IMR-90 (cell line): ENCODE results near the gene BCL2L13.

Source experiments
- BHLHE40 ChIP-seq: fragments of 150-350 bp; IDR thresholded peaks from 2 replicates; pipeline ENCODE4 v1.6.1; 2016; ENCODE audit warnings: mild to moderate bottlenecking, low read depth, low read length
- FOS ChIP-seq: fragments of 150-350 bp; IDR thresholded peaks from 2 replicates; pipeline ENCODE4 v1.6.1; 2016; ENCODE audit warnings: low read depth, low read length
- MAZ ChIP-seq: IDR thresholded peaks from 2 replicates; pipeline ENCODE4 v1.6.1; 2012; ENCODE audit warnings: low read depth, mild to moderate bottlenecking, low read length, improper control_type of control experiment, moderate library complexity, borderline replicate concordance
- POLR2A ChIP-seq: IDR thresholded peaks from 2 replicates; pipeline ENCODE4 v1.6.1; 2012; ENCODE audit warnings: mild to moderate bottlenecking, low read depth, low read length
- RAD21 ChIP-seq: IDR thresholded peaks from 2 replicates; pipeline ENCODE4 v1.6.1; 2012; ENCODE audit warnings: low read length, improper control_type of control experiment
- RCOR1 ChIP-seq: IDR thresholded peaks from 2 replicates; pipeline ENCODE4 v1.6.1; 2012; ENCODE audit warnings: mild to moderate bottlenecking, low read length, improper control_type of control experiment; ENCODE audit not compliant: insufficient replicate concordance
- TF ChIP-seq, protein P1 (sequence below): conservative IDR thresholded peaks from 2 replicates; pipeline ENCODE4 v1.5.1; 2012; ENCODE audit warnings: mild to moderate bottlenecking, low read depth, low read length, improper control_type of control experiment

DNA sequence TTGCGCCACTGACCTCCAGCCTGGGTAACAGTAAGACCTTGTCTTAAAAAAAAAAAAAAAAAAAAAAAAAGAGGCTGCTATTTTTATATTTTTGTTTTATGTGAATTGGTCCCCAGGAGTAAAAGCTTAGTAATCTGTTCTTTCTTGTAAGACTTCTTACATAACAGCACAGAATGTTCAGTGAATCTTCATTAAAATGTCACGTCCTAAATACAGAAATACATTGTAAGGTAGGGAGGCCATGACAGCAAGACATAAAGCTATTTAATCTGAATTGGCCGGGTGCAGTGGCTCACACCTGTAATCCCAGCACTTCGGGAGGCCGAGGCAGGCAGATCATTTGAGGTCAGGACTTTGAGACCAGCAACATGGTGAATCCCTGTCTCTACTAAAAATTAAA, 71.5 kb downstream of the BCL2L13 start:
- no peak for TF ChIP-seq FOS
- TF ChIP-seq, protein P1, sequence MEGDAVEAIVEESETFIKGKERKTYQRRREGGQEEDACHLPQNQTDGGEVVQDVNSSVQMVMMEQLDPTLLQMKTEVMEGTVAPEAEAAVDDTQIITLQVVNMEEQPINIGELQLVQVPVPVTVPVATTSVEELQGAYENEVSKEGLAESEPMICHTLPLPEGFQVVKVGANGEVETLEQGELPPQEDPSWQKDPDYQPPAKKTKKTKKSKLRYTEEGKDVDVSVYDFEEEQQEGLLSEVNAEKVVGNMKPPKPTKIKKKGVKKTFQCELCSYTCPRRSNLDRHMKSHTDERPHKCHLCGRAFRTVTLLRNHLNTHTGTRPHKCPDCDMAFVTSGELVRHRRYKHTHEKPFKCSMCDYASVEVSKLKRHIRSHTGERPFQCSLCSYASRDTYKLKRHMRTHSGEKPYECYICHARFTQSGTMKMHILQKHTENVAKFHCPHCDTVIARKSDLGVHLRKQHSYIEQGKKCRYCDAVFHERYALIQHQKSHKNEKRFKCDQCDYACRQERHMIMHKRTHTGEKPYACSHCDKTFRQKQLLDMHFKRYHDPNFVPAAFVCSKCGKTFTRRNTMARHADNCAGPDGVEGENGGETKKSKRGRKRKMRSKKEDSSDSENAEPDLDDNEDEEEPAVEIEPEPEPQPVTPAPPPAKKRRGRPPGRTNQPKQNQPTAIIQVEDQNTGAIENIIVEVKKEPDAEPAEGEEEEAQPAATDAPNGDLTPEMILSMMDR = no peak
- no peak for TF ChIP-seq POLR2A
- TF ChIP-seq RCOR1 = no peak
- no peak for TF ChIP-seq RAD21
- TF ChIP-seq BHLHE40 = no peak
- no peak for TF ChIP-seq MAZ
